CD4-positive, CD25-positive, alpha-beta regulatory T cell (primary cell): ENCODE results near the gene ST7L. TPM values are rescaled to one million over a fixed set of nuclear protein-coding genes. Genes with fewer than 3 reads are reported as not detected.
"Not testable (repeated sequence)": the region's sequence is repeated elsewhere in the genome, so short reads cannot be mapped to it uniquely, and the experiment has no call there.

ENCODE experiments used
- ATAC-seq, 2 donors: fragments of 150-1000 bp; cut with Tn5 transposase; one replicate each; pipeline ENCODE4 v1.10.0; 2021; ENCODE audit warnings: low read depth in 2 of 2, moderate number of reproducible peaks in 2 of 2, moderate library complexity in 1 of 2
- DNase-seq, 3 donors: peaks; one replicate each; pipeline versions ENCODE4 v3.0.0 to v3.0.0-alpha.2; 2012 to 2022; ENCODE audit warnings: mixed read lengths in 1 of 3
- H3K27ac ChIP-seq: one replicate; pipeline ENCODE4 v1.7.0; 2013; ENCODE audit warnings: mild to moderate bottlenecking, low read length; ENCODE audit not compliant: insufficient read depth, poor library complexity, severe bottlenecking
- H3K27me3 ChIP-seq: one replicate; pipeline ENCODE4 v1.7.0; 2013; ENCODE audit warnings: low read length; ENCODE audit not compliant: control insufficient read depth, insufficient read depth
- H3K36me3 ChIP-seq: one replicate; pipeline ENCODE4 v1.7.0; 2013; ENCODE audit warnings: mild to moderate bottlenecking, low read length, moderate library complexity; ENCODE audit not compliant: control insufficient read depth, insufficient read depth
- H3K4me1 ChIP-seq: 2 replicates; pipeline ENCODE4 v1.7.0; 2013; ENCODE audit warnings: mild to moderate bottlenecking, low read length; ENCODE audit not compliant: insufficient read depth, control insufficient read depth, poor library complexity, severe bottlenecking
- H3K4me3 ChIP-seq: one replicate; pipeline ENCODE4 v1.7.0; 2013; ENCODE audit warnings: low read depth, mild to moderate bottlenecking, low read length, moderate library complexity
- H3K9me3 ChIP-seq, 2 experiments: 1 replicate in 1 of 2; 2 replicates in 1 of 2; pipeline ENCODE4 v1.7.0; 2013; ENCODE audit warnings: low read length in 2 of 2, mild to moderate bottlenecking in 1 of 2, moderate library complexity in 1 of 2; ENCODE audit not compliant: control insufficient read depth in 2 of 2
- H3K27ac Mint-ChIP-seq, 3 donors: one replicate each; pipeline ENCODE4 v1.8.0; 2020 to 2022; ENCODE audit warnings: mild to moderate bottlenecking in 3 of 3, mixed read lengths in 3 of 3, moderate library complexity in 2 of 3
- H3K27me3 Mint-ChIP-seq: one replicate; pipeline ENCODE4 v1.8.0; 2022; ENCODE audit warnings: mild to moderate bottlenecking, mixed read lengths
- H3K36me3 Mint-ChIP-seq: one replicate; pipeline ENCODE4 v1.8.0; 2020; ENCODE audit warnings: mixed read lengths
- H3K4me1 Mint-ChIP-seq, 4 donors: one replicate each; pipeline ENCODE4 v1.8.0; 2020 to 2022; ENCODE audit warnings: mixed read lengths in 4 of 4, mild to moderate bottlenecking in 1 of 4
- H3K4me3 Mint-ChIP-seq, 4 donors: one replicate each; pipeline ENCODE4 v1.8.0; 2020 to 2022; ENCODE audit warnings: mild to moderate bottlenecking in 4 of 4, mixed read lengths in 4 of 4, moderate library complexity in 3 of 4
- H3K9me3 Mint-ChIP-seq, 7 donors: one replicate each; pipeline ENCODE4 v1.8.0; 2020 to 2022; ENCODE audit warnings: mixed read lengths in 7 of 7, mild to moderate bottlenecking in 3 of 7, moderate library complexity in 2 of 7
- polyA plus RNA-seq, 4 donors: library from polyadenylated mRNA; unstranded; fragments of 300-500 nt; fragmentation: Illumina TruSeq; gene quantifications; one replicate each; pipeline ENCODE4 v1.2.3, GENCODE V29; 2021
- total RNA-seq: library from RNA; stranded (reverse); gene quantifications from one replicate; pipeline ENCODE4 v1.2.3, GENCODE V29; 2022

ST7L gene
- total and polyA plus RNA-seq, 5 donors from 2014 or later = 7.7 to 36.8 (median 14.9) TPM

- not testable (repeated sequence) for H3K4me3 Mint-ChIP-seq, H3K36me3 ChIP-seq, H3K4me1 ChIP-seq, H3K9me3 ChIP-seq, H3K27me3 ChIP-seq, H3K36me3 Mint-ChIP-seq, H3K27ac ChIP-seq, H3K4me3 ChIP-seq, H3K9me3 Mint-ChIP-seq, DNase-seq, H3K4me1 Mint-ChIP-seq, H3K27ac Mint-ChIP-seq, ATAC-seq
- H3K27me3 Mint-ChIP-seq = peaks cover 40% of the 10 kb centered on the region
Measured at GRCh38 chr1:112487686-112488085, 131.3 kb downstream of the ST7L start.

DNA sequence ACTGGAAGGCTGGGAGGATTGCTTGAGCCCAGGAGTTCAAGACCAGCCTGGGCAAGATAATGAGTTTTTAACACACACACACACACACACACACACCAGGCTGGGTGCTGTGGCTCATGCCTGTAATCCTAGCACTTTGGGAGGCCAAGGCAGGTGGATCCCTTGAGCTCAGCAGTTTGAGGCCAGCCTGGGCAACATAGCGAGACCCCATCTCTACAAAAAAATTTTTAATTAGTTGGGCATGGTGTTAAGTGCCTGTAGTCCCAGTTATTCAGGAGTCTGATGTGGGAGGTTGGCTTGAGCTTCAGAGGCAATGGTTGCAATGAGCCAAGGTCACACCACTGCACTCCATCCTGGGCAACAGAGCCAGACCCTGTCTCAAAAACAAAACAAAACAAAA is 132.9 kb downstream of the ST7L start:
- H3K36me3 ChIP-seq, H3K9me3 ChIP-seq, H3K4me1 ChIP-seq, DNase-seq, H3K4me3 ChIP-seq, H3K27ac ChIP-seq, H3K27me3 ChIP-seq, H3K9me3 Mint-ChIP-seq, H3K4me1 Mint-ChIP-seq, ATAC-seq, H3K36me3 Mint-ChIP-seq, H3K4me3 Mint-ChIP-seq, H3K27ac Mint-ChIP-seq: not testable (repeated sequence)
- H3K27me3 Mint-ChIP-seq = peaks cover 40% of the 10 kb centered on the region

DNA sequence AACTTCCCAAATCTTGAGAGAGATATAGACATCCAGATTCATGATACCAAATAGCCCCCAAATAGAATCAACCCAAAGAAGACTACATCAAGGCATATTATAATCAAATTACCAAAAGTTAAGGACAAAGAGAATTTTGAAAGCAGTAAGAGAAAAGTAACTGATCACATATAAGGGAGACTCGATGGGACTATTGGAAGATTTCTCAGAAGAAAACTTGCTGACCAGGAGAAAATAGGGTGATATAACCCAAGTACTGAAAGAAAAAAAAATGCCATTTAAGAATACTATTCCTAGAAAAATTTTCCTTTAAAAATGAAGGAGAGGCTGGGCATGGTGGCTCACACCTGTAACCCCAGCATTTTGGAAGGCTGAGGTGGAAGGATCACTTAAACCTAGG is 140.6 kb downstream of the ST7L start:
- Mint-ChIP-seq H3K4me3 (no peak overlapping the region), H3K9me3 (peaks cover 0 to 25% (median 12%) of the 10 kb centered on the region in 7 donors), H3K27me3 (peaks cover 42% of the 10 kb centered on the region), H3K27ac (no peak overlapping the region), H3K4me1 (peaks cover 0 to 2% (median 0%) of the 10 kb centered on the region in 4 donors), H3K36me3 (peaks cover 2% of the 10 kb centered on the region)
- Histone ChIP-seq H3K4me1 (no peaks in the 10 kb centered on the region), H3K27ac (no peak overlapping the region), H3K36me3 (no peaks in the 10 kb centered on the region), H3K4me3 (no peak overlapping the region), H3K27me3 (peaks cover 4% of the 10 kb centered on the region), H3K9me3 (peaks cover 20 to 25% of the 10 kb centered on the region in 2 experiments)
- DNase-seq = no peak
- no peak for ATAC-seq

DNA sequence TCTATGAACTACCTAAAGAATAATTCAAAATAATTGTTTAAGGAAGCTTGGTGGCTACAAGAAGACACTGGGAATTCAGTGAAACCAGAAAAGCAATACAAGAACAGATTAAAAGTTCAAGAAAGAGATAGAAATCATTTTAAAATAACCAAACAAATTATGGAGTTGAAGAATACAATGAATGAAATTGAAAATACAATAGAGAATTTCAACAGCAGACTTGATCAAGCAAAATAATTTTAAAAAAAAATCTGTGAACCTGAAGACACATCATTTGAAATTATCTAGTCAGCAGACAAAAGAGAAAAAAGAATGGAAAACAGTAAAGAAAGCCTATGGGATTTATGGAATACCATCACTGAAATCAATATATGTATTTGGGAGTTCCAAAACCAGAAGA is 141.4 kb downstream of the ST7L start:
- Mint-ChIP-seq H3K36me3 (peaks cover 2% of the 10 kb centered on the region), H3K4me3 (no peak overlapping the region), H3K9me3 (peaks cover 0 to 25% (median 12%) of the 10 kb centered on the region in 7 donors), H3K27ac (no peak overlapping the region), H3K27me3 (peaks cover 36% of the 10 kb centered on the region), H3K4me1 (peaks cover 0 to 2% (median 0%) of the 10 kb centered on the region in 4 donors)
- peaks cover 20 to 25% of the 10 kb centered on the region in 2 experiments for H3K9me3 ChIP-seq
- H3K36me3 ChIP-seq = no peaks in the 10 kb centered on the region
- H3K27ac ChIP-seq = no peak overlapping the region
- ATAC-seq = no peak
- DNase-seq = no peak
- no peak overlapping the region for H3K4me3 ChIP-seq
- H3K4me1 ChIP-seq = no peaks in the 10 kb centered on the region
- peaks cover 4% of the 10 kb centered on the region for H3K27me3 ChIP-seq

Other genes starting within 250 kb of the ST7L start
- 7.4 TPM for gene CTTNBP2NL, start 222.9 kb downstream of the ST7L start, total RNA-seq
- gene CTTNBP2NL, start 222.9 kb downstream of the ST7L start, polyA plus RNA-seq = 1 to 10 TPM in 2 of 4 donors, under 1 TPM in 2; 0.72 to 2.0 (median 0.99) TPM
- gene WNT2B, start 110.2 kb downstream of the ST7L start, total RNA-seq = 1.2 TPM
- under 1 TPM in 3 of 4 donors, not detected in 1; 0.01 to 0.38 (median 0.24) TPM for gene WNT2B, start 110.2 kb downstream of the ST7L start, polyA plus RNA-seq
- gene CAPZA1, start 691 bp upstream of the ST7L start, total RNA-seq = 244 TPM
- 100 to 1,000 TPM; 248 to 281 (median 260) TPM for gene CAPZA1, start 691 bp upstream of the ST7L start, polyA plus RNA-seq
- 94.2 TPM for gene MOV10, start 55.5 kb upstream of the ST7L start, total RNA-seq
- 10 to 100 TPM; 26.1 to 29.8 (median 28.3) TPM for gene MOV10, start 55.5 kb upstream of the ST7L start, polyA plus RNA-seq
- 17.4 TPM for gene RHOC, start 88.0 kb upstream of the ST7L start, total RNA-seq
- 10 to 100 TPM; 20.1 to 34.1 (median 28.9) TPM for gene RHOC, start 88.0 kb upstream of the ST7L start, polyA plus RNA-seq
- gene PPM1J, start 96.2 kb upstream of the ST7L start, total RNA-seq = not detected
- gene PPM1J, start 96.2 kb upstream of the ST7L start, polyA plus RNA-seq = not detected